Measurements from ENCODE around the gene CISD3. TPM values are rescaled to one million over a fixed set of nuclear protein-coding genes. Genes with fewer than 3 reads are reported as not detected.

The CISD3 gene
- total RNA-seq, 1 experiment from 2014 or later, result 6.6 TPM

DNA sequence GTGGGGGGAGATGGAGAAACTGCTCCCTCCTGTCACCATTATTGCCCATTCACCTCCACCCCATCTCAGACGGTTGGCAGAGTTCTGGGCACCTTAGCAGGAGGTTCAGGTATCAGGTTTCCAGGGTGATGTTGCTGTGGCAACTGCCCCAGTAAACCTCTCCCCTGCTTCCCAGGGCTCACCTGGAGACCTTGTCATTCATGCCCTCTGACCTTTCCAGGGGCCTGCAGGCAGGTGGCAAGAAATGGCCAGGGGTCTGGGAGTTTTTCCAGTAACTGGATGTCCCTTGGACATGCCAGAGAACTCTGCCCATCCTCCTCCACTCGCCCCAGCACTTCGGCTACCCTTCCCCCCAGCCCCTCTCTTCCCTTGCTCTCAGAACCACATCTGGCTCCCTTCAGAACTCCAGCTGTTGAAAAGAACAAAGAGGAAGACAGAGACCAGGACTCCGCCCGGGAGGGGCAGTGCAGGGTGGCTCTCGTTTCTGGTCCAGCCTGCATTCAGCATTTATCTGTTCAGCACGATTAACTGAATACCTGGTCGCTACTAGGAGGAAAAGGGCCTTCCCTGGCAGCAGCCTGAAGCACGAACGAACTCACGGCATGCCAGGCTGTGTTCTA lies 16.6 kb upstream of the CISD3 start:
- no TSS peak for BruUV-seq (replicated peaks)
- H3K4me3 ChIP-seq (ENCODE audit: low read depth, low read length, poor library complexity, severe bottlenecking), result no peak overlapping the region
- H3K27me3 ChIP-seq (replicated peaks; ENCODE audit: insufficient read depth, low read depth, low read length, poor library complexity), result no peaks in the 10 kb centered on the region
- TF ChIP-seq EZH2 (IDR thresholded peaks at IDR 0.05; ENCODE audit: borderline replicate concordance, low read depth, low read length, poor library complexity, severe bottlenecking), result no peak
- TF ChIP-seq, protein P1, sequence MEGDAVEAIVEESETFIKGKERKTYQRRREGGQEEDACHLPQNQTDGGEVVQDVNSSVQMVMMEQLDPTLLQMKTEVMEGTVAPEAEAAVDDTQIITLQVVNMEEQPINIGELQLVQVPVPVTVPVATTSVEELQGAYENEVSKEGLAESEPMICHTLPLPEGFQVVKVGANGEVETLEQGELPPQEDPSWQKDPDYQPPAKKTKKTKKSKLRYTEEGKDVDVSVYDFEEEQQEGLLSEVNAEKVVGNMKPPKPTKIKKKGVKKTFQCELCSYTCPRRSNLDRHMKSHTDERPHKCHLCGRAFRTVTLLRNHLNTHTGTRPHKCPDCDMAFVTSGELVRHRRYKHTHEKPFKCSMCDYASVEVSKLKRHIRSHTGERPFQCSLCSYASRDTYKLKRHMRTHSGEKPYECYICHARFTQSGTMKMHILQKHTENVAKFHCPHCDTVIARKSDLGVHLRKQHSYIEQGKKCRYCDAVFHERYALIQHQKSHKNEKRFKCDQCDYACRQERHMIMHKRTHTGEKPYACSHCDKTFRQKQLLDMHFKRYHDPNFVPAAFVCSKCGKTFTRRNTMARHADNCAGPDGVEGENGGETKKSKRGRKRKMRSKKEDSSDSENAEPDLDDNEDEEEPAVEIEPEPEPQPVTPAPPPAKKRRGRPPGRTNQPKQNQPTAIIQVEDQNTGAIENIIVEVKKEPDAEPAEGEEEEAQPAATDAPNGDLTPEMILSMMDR (conservative IDR thresholded peaks at IDR 0.05; ENCODE audit: low read depth, low read length), result no peak
- no peak for DNase-seq (ENCODE audit: low spot score)
- H3K36me3 ChIP-seq (ENCODE audit: insufficient read depth, low read length, poor library complexity, severe bottlenecking), result peaks cover 12% of the 10 kb centered on the region
- H3K4me1 ChIP-seq (ENCODE audit: insufficient read depth, low read length, poor library complexity, severe bottlenecking), result no peaks in the 10 kb centered on the region
- POLR2A ChIA-PET (ENCODE audit: low non-redundant PET), result no interaction called here
- H3K27ac ChIP-seq (ENCODE audit: low read depth, low read length, poor library complexity, severe bottlenecking), result no peak overlapping the region
- intact Hi-C loops (cut with micrococcal nuclease; ENCODE audit: unreplicated experiment), result no loop called here
- H3K9me3 ChIP-seq (ENCODE audit: low read depth, low read length, poor library complexity, severe bottlenecking), result no peaks in the 10 kb centered on the region
- CTCF ChIA-PET, result no interaction called here

DNA sequence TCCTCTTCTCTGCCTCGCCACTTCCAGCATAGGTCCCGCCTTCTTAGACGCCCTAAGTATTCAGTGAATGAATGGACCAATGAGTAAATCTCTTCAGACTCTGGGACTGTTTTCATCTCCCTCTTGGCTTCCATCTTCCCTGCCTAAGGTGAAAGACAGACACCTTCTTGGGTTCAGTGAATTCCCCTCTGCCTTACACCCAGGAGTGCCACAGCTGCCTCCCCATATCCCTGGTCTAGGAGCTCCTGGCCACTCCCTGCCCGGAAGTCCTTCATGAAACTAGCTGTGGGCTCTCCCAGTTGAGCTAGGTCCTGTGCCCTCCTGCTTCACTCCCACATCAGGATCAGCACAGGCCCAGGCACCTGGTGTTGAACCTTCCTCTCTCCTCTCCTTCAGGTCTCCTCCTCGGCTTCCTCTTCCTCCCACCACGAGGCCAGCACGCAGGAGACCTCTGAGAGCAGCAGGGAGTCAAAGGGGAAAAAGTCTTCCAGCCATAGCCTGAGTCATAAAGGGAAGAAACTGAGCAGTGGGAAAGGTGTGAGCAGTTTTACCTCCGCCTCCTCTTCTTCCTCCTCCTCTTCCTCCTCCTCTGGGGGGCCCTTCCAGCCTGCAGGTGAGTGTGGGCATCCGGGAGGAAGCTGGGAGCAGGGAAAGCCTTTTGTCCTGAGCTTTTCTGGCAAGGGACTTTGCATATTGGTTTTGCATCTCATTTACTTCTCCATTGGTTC lies 14.8 kb upstream of the CISD3 start:
- no peak for DNase-seq (ENCODE audit: low spot score)
- ChIA-PET POLR2A (ENCODE audit: low non-redundant PET) (interaction anchor here (0.9 kb wide), 1 partner anchor 30 kb away, joined by 3 read pairs; no protein-coding TSS in a partner anchor), CTCF (no interaction called here)
- no TSS peak for BruUV-seq (replicated peaks)
- TF ChIP-seq, protein P1 (conservative IDR thresholded peaks at IDR 0.05; ENCODE audit: low read depth, low read length), result no peak
- TF ChIP-seq EZH2 (IDR thresholded peaks at IDR 0.05; ENCODE audit: borderline replicate concordance, low read depth, low read length, poor library complexity, severe bottlenecking), result no peak
- Histone ChIP-seq H3K27ac (ENCODE audit: low read depth, low read length, poor library complexity, severe bottlenecking) (no peak overlapping the region), H3K27me3 (replicated peaks; ENCODE audit: insufficient read depth, low read depth, low read length, poor library complexity) (no peaks in the 10 kb centered on the region), H3K4me1 (ENCODE audit: insufficient read depth, low read length, poor library complexity, severe bottlenecking) (no peaks in the 10 kb centered on the region), H3K4me3 (ENCODE audit: low read depth, low read length, poor library complexity, severe bottlenecking) (no peak overlapping the region), H3K9me3 (ENCODE audit: low read depth, low read length, poor library complexity, severe bottlenecking) (no peaks in the 10 kb centered on the region), H3K36me3 (ENCODE audit: insufficient read depth, low read length, poor library complexity, severe bottlenecking) (peaks cover 12% of the 10 kb centered on the region)
- intact Hi-C loops (cut with micrococcal nuclease; ENCODE audit: unreplicated experiment), result no loop called here

DNA sequence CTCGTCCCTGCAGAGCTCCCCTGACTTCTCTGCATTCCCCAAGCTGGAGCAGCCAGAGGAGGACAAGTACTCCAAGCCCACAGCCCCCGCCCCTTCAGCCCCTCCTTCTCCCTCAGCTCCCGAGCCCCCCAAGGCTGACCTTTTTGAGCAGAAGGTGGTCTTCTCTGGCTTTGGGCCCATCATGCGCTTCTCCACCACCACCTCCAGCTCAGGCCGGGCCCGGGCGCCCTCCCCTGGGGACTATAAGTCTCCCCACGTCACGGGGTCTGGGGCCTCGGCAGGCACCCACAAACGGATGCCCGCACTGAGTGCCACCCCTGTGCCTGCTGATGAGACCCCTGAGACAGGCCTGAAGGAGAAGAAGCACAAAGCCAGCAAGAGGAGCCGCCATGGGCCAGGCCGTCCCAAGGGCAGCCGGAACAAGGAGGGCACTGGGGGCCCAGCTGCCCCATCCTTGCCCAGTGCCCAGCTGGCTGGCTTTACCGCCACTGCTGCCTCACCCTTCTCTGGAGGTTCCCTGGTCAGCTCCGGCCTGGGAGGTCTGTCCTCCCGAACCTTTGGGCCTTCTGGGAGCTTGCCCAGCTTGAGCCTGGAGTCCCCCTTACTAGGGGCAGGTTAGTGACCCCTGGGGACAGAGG lies 13.7 kb upstream of the CISD3 start:
- CTCF ChIA-PET, result no interaction called here
- Histone ChIP-seq H3K27ac (ENCODE audit: low read depth, low read length, poor library complexity, severe bottlenecking) (no peak overlapping the region), H3K4me3 (ENCODE audit: low read depth, low read length, poor library complexity, severe bottlenecking) (no peak overlapping the region), H3K9me3 (ENCODE audit: low read depth, low read length, poor library complexity, severe bottlenecking) (no peaks in the 10 kb centered on the region), H3K27me3 (replicated peaks; ENCODE audit: insufficient read depth, low read depth, low read length, poor library complexity) (no peaks in the 10 kb centered on the region), H3K36me3 (ENCODE audit: insufficient read depth, low read length, poor library complexity, severe bottlenecking) (peaks cover 12% of the 10 kb centered on the region), H3K4me1 (ENCODE audit: insufficient read depth, low read length, poor library complexity, severe bottlenecking) (no peaks in the 10 kb centered on the region)
- TF ChIP-seq, protein P1 (conservative IDR thresholded peaks at IDR 0.05; ENCODE audit: low read depth, low read length), result no peak
- TF ChIP-seq EZH2 (IDR thresholded peaks at IDR 0.05; ENCODE audit: borderline replicate concordance, low read depth, low read length, poor library complexity, severe bottlenecking), result no peak
- no peak for DNase-seq (ENCODE audit: low spot score)
- no TSS peak for BruUV-seq (replicated peaks)
- POLR2A ChIA-PET (ENCODE audit: low non-redundant PET), result no interaction called here
- intact Hi-C loops (cut with micrococcal nuclease; ENCODE audit: unreplicated experiment), result no loop called here

Measured in A673 (cell line).